Naive thymus-derived CD8-positive, alpha-beta T cell (primary cell): ENCODE data around the gene COL1A1. TPM values are rescaled to one million over a fixed set of nuclear protein-coding genes. Genes with fewer than 3 reads are reported as not detected.

Source experiments
- ATAC-seq, 2 donors: fragments of 150-1000 bp; cut with Tn5 transposase in 1 of 2; sonication (Bioruptor Pico), chemical (Tn5 transposase) in 1 of 2; 1 replicate in 1 of 2; 2 replicates in 1 of 2; pipeline ENCODE4 v1.10.0; 2021; ENCODE audit warnings: mild to moderate bottlenecking in 2 of 2, moderate library complexity in 2 of 2
- POLR2A ChIA-PET: fragments of 350-600 bp; sonication (Branson Sonifier 250); formaldehyde crosslinking; loops from one replicate; lab custom pipeline; 2021; ENCODE audit warnings: antibody characterized with exemption; lab: Charles Lee
- DNase-seq, 10 donors: peaks; one replicate each; pipeline versions ENCODE4 v3.0.0 to v3.0.0-alpha.2; 2020 to 2022
- H3K27ac Mint-ChIP-seq, 10 donors: one replicate each; pipeline ENCODE4 v1.8.0; 2020 to 2022; ENCODE audit warnings: mild to moderate bottlenecking in 10 of 10, mixed read lengths in 10 of 10, moderate library complexity in 4 of 10, inconsistent platforms in 1 of 10
- H3K27me3 Mint-ChIP-seq, 5 donors: one replicate each; pipeline ENCODE4 v1.8.0; 2021 to 2022; ENCODE audit warnings: mixed read lengths in 5 of 5
- H3K36me3 Mint-ChIP-seq, 3 donors: one replicate each; pipeline ENCODE4 v1.8.0; 2020 to 2022; ENCODE audit warnings: mixed read lengths in 3 of 3, mild to moderate bottlenecking in 2 of 3, inconsistent platforms in 1 of 3
- H3K4me1 Mint-ChIP-seq, 4 donors: one replicate each; pipeline ENCODE4 v1.8.0; 2021 to 2022; ENCODE audit warnings: mixed read lengths in 4 of 4
- H3K4me3 Mint-ChIP-seq, 10 donors: one replicate each; pipeline ENCODE4 v1.8.0; 2020 to 2022; ENCODE audit warnings: mild to moderate bottlenecking in 10 of 10, mixed read lengths in 10 of 10, moderate library complexity in 6 of 10, inconsistent platforms in 1 of 10
- H3K9me3 Mint-ChIP-seq, 9 donors: one replicate each; pipeline ENCODE4 v1.8.0; 2020 to 2022; ENCODE audit warnings: mixed read lengths in 9 of 9, mild to moderate bottlenecking in 3 of 9, inconsistent platforms in 1 of 9, moderate library complexity in 1 of 9
- polyA plus RNA-seq, 3 donors: library from polyadenylated mRNA; unstranded; fragments of 300-500 nt; fragmentation: Illumina TruSeq; gene quantifications; one replicate each; pipeline ENCODE4 v1.2.3, GENCODE V29; 2021
- total RNA-seq, 8 experiments: library from RNA in 2 of 8; stranded (reverse) in 2 of 8; gene quantifications; one replicate each; pipeline ENCODE4 v1.2.3 and lab custom pipeline; 2021 to 2026

Gene COL1A1
- total and polyA plus RNA-seq, 5 experiments from 2014 or later, result 0.44 to 0.83 TPM; not detected in 3

GRCh38 chr17:50169881-50170459 is 31.5 kb downstream of the COL1A1 start:
- Mint-ChIP-seq H3K36me3 (no peaks in the 10 kb centered on the region), H3K27ac (peak overlapping the region in 8 of 10 donors; percentile 11 to 98 (median 89)), H3K27me3 (peaks cover 0 to 4% (median 0%) of the 10 kb centered on the region in 5 donors), H3K9me3 (no peaks in the 10 kb centered on the region), H3K4me1 (peaks cover 11 to 24% (median 14%) of the 10 kb centered on the region in 4 donors), H3K4me3 (peak overlapping the region in 1 of 10 donors; percentile 78)
- no peak for ATAC-seq
- POLR2A ChIA-PET, result interaction anchor here (0.7 to 1.3 kb wide), 8 partner anchors 17 to 103 kb away, joined by 3 to 5 read pairs (median 3); no protein-coding TSS in a partner anchor
- no peak for DNase-seq

- peak; percentile 40 to 87 (median 76) for DNase-seq
- peak; percentile 93 to 97 for ATAC-seq
- peaks cover 0 to 4% (median 0%) of the 10 kb centered on the region in 5 donors for H3K27me3 Mint-ChIP-seq
- POLR2A ChIA-PET, result interaction anchor here (0.7 to 1.3 kb wide), 9 partner anchors 15 to 104 kb away, joined by 3 to 5 read pairs (median 3); no protein-coding TSS in a partner anchor
- H3K4me3 Mint-ChIP-seq, result peak overlapping the region; percentile 50 to 80 (median 72)
- no peaks in the 10 kb centered on the region for H3K9me3 Mint-ChIP-seq
- H3K4me1 Mint-ChIP-seq, result peaks cover 11 to 24% (median 14%) of the 10 kb centered on the region in 4 donors
- H3K36me3 Mint-ChIP-seq, result no peaks in the 10 kb centered on the region
- peak overlapping the region; percentile 74 to 98 (median 93) for H3K27ac Mint-ChIP-seq
These were observed 32.2 kb downstream of the COL1A1 start for GRCh38 chr17:50169121-50169764.

- H3K9me3 Mint-ChIP-seq, result no peaks in the 10 kb centered on the region
- H3K4me3 Mint-ChIP-seq, result peak overlapping the region in 9 of 10 donors; percentile 50 to 80 (median 71)
- peaks cover 16 to 32% (median 22%) of the 10 kb centered on the region in 4 donors for H3K4me1 Mint-ChIP-seq
- peaks cover 0 to 4% (median 0%) of the 10 kb centered on the region in 5 donors for H3K27me3 Mint-ChIP-seq
- ATAC-seq, result no peak
- no peaks in the 10 kb centered on the region for H3K36me3 Mint-ChIP-seq
- POLR2A ChIA-PET, result interaction anchor here (0.6 to 1.2 kb wide), 2 partner anchors 14 to 18 kb away, joined by 3 read pairs; partner anchors contain the start of gene PPP1R9B
- no peak for DNase-seq
- peak overlapping the region in 9 of 10 donors; percentile 74 to 98 (median 92) for H3K27ac Mint-ChIP-seq
These were observed 33.1 kb downstream of the COL1A1 start for GRCh38 chr17:50168319-50168718.

DNA sequence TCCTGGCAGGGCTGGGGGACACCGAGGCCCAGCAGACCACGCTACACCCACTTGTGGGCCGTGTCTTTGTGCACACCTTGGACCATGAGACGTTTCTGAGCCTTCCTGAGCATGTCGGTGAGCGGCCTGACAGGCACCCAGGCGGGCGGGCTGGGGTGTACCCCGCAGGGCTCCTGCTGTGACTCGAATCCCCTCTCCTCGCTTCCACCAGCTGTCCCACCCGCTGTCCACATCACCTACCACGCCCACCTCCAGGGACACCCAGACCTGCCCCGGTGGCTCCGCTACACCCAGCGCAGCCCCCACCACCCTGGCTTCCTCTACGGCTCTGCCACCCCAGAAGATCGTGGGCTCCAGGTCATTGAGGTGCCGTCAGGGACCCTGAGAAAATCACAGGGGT is 34.1 kb downstream of the COL1A1 start:
- ATAC-seq, result no peak
- no peaks in the 10 kb centered on the region for H3K36me3 Mint-ChIP-seq
- H3K9me3 Mint-ChIP-seq, result no peaks in the 10 kb centered on the region
- H3K27ac Mint-ChIP-seq, result no peak overlapping the region
- peak in 1 of 10 donors; percentile 46 for DNase-seq
- no peak overlapping the region for H3K4me3 Mint-ChIP-seq
- peaks cover 19 to 42% (median 28%) of the 10 kb centered on the region in 4 donors for H3K4me1 Mint-ChIP-seq
- H3K27me3 Mint-ChIP-seq, result peaks cover 0 to 4% (median 0%) of the 10 kb centered on the region in 5 donors
- POLR2A ChIA-PET, result no interaction called here

DNA sequence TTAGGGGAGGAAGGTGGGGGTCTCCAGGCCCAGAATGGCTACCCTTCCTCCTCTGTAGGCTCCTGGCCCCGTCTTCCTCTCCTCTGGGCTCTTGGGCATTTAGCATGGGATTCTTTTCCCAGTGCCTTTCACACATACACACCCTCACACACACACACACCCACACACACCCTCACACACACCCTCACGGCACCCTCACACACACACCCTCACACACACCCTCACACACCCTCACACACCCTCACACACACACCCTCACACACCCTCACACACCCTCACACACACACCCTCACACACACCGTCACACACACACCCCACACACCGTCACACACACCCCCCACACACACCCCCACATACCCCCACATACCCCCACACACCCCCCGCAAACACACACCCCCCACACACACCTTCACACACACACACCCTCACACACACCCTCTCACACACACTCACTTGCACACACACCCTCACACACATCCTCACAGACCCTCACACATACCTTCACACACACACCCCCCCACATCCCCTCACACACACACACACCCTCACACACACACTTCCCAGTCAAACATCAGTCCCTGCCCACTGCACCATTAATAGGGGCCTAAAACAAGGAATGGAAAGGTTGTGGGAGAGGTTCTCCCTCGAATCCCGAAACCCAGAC is 34.8 kb downstream of the COL1A1 start:
- no peak for ATAC-seq
- H3K36me3 Mint-ChIP-seq, result no peaks in the 10 kb centered on the region
- peaks cover 0 to 4% (median 0%) of the 10 kb centered on the region in 5 donors for H3K27me3 Mint-ChIP-seq
- H3K9me3 Mint-ChIP-seq, result no peaks in the 10 kb centered on the region
- peak overlapping the region in 2 of 10 donors; percentile 8 to 75 for H3K27ac Mint-ChIP-seq
- POLR2A ChIA-PET, result interaction anchor here (2.5 kb wide), 1 partner anchor 18 kb away, joined by 8 read pairs; no protein-coding TSS in a partner anchor
- peaks cover 23 to 49% (median 36%) of the 10 kb centered on the region in 4 donors for H3K4me1 Mint-ChIP-seq
- H3K4me3 Mint-ChIP-seq, result no peak overlapping the region
- DNase-seq, result peak in 1 of 10 donors; percentile 53

DNA sequence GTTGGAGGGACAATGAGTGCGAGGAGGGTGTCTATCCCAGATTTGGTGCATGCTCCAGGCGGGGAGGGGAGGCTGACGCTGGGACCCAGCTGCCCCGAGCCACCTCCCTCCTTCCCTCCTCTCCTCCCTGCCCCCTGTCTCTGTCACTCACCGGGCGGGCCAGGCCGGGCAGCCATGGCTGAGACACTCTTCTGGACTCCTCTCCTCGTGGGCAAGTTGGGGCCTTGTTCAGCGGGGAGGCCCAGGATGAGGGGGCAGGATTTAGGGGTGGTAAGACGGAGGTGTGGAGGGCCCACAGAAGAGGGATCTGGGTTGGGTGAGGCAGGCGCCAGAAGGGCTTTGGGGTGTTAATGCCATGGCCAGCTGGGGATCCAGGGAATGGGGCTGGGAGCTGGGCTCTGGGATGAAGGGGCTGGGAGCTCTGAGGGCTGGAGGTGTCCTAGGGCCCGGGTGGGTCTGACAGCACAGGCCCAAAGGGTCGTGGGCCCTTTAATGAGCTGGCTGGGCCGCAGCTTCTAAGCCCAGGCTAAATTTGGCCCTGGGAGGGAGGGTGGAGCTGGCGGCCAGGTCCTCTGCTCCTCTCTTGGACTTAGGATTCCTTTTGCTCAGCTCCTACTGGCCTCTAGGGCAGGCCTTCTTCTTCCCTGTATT is 35.4 kb downstream of the COL1A1 start, which contains the start of gene SGCA:
Gene SGCA (plus strand): TSS at position 139 of the 651 bp plus-strand sequence. CDS start 36 bp downstream, at position 175.
- no peak for ATAC-seq
- Mint-ChIP-seq H3K4me3 (peak within 1 kb of the TSS in 1 of 10 donors; percentile 4), H3K4me1 (peaks cover 26 to 55% (median 42%) of the 10 kb centered on the region in 4 donors), H3K27ac (peak within 1 kb of the TSS in 8 of 10 donors; percentile 8 to 93 (median 74)), H3K36me3 (no peaks in the 10 kb centered on the region), H3K27me3 (peaks cover 0 to 4% (median 0%) of the 10 kb centered on the region in 5 donors), H3K9me3 (no peaks in the 10 kb centered on the region)
- peak in 1 of 10 donors; percentile 61 for DNase-seq
- POLR2A ChIA-PET, result interaction anchor here (2.5 kb wide), 1 partner anchor 18 kb away, joined by 8 read pairs; no protein-coding TSS in a partner anchor

DNA sequence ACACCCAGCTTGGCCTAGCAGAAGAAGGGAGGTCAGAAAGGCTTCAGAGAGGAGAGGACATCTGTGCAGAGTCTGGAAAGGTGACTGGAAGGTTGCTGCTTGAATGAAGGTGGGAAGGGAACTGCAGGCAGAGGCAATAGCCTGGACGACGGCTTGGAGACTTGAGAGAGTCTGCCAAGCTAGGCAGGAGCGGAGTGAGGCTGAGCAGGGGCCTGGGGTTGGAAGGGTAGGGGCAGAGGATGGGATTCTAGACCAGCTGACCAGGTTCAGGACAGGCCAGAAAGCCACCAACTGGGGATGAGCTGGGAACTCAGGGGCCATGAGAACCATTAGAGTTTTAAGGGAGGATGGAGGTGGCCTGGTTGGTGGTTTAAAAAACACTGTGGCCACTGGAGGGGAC is 36.0 kb downstream of the COL1A1 start:
- no peaks in the 10 kb centered on the region for H3K9me3 Mint-ChIP-seq
- POLR2A ChIA-PET, result interaction anchor here (0.7 to 2.5 kb wide), 2 partner anchors 15 to 17 kb away, joined by 3 to 8 read pairs; partner anchors contain the start of gene PPP1R9B
- no peak for ATAC-seq

DNA sequence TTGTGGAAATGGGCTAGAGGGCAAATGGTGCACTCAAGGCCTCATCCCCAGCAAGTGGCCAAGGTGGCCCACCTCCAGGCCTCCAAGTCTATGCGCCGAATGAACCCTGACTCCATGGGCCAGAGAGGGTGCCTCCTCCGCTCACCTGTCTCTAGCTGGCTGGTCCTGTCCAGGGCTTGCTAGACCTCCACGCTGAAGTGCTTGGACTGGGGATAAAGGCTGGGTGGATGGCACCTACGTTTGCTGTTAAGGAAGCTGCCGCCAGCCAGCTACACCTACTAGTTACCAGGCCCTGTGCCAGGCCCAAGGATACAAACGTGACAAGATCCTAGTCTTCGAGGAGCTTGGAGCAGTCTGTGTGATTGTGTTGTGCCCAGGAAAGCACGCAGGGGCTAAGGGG is 36.4 kb downstream of the COL1A1 start:
- DNase-seq (no peak), ATAC-seq (no peak)
- Mint-ChIP-seq H3K4me3 (peak overlapping the region in 1 of 10 donors; percentile 4), H3K36me3 (no peaks in the 10 kb centered on the region), H3K27ac (peak overlapping the region in 6 of 10 donors; percentile 51 to 93 (median 74)), H3K9me3 (no peaks in the 10 kb centered on the region), H3K4me1 (peaks cover 28 to 59% (median 47%) of the 10 kb centered on the region in 4 donors), H3K27me3 (peaks cover 0 to 4% (median 0%) of the 10 kb centered on the region in 5 donors)
- POLR2A ChIA-PET, result interaction anchor here (0.7 to 2.5 kb wide), 3 partner anchors 13 to 17 kb away, joined by 3 to 8 read pairs (median 5); partner anchors contain the start of gene PPP1R9B

More for the DNA sequence above, 36.0 kb downstream of the COL1A1 start:
- peaks cover 0 to 4% (median 0%) of the 10 kb centered on the region in 5 donors for H3K27me3 Mint-ChIP-seq
- no peaks in the 10 kb centered on the region for H3K36me3 Mint-ChIP-seq
- peak overlapping the region in 1 of 10 donors; percentile 4 for H3K4me3 Mint-ChIP-seq
- peaks cover 28 to 59% (median 46%) of the 10 kb centered on the region in 4 donors for H3K4me1 Mint-ChIP-seq
- no peak for DNase-seq
- H3K27ac Mint-ChIP-seq, result peak overlapping the region in 6 of 10 donors; percentile 51 to 93 (median 76)

DNA sequence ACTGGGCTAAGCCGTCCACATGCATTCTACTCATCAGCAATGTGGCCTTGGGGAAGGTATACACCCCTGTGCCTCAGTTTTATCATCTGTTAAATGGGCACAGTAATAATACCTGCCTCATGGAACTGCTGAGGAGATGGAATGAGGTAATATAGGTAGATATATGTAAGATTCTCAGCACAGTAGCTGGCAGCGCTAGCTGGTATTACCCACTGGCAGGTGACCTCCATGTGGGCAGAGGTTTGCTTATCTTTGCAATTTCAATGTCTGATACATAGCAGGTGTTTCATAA is 36.8 kb downstream of the COL1A1 start:
- POLR2A ChIA-PET, result interaction anchor here (0.7 to 2.5 kb wide), 3 partner anchors 12 to 16 kb away, joined by 3 to 8 read pairs (median 5); partner anchors contain the start of gene PPP1R9B
- Mint-ChIP-seq H3K9me3 (no peaks in the 10 kb centered on the region), H3K4me1 (peaks cover 28 to 56% (median 47%) of the 10 kb centered on the region in 4 donors), H3K36me3 (no peaks in the 10 kb centered on the region), H3K4me3 (no peak overlapping the region), H3K27ac (peak overlapping the region in 1 of 10 donors; percentile 52), H3K27me3 (peaks cover 0 to 4% (median 0%) of the 10 kb centered on the region in 5 donors)
- DNase-seq (no peak), ATAC-seq (no peak)

- Mint-ChIP-seq H3K36me3 (no peaks in the 10 kb centered on the region), H3K27ac (peak overlapping the region in 8 of 10 donors; percentile 25 to 98 (median 82)), H3K4me3 (no peak overlapping the region), H3K9me3 (no peaks in the 10 kb centered on the region), H3K4me1 (peaks cover 24 to 50% (median 42%) of the 10 kb centered on the region in 4 donors), H3K27me3 (peaks cover 0 to 1% (median 0%) of the 10 kb centered on the region in 5 donors)
- ATAC-seq (no peak), DNase-seq (no peak)
- POLR2A ChIA-PET, result interaction anchor here (0.6 to 2.5 kb wide), 4 partner anchors 12 to 293 kb away, joined by 4 to 8 read pairs (median 5); no protein-coding TSS in a partner anchor
These were observed 37.4 kb downstream of the COL1A1 start for GRCh38 chr17:50163843-50164696.
